ENCODE data around the gene TMEM50A. TPM values are rescaled to one million over a fixed set of nuclear protein-coding genes. Genes with fewer than 3 reads are reported as not detected.
"Not testable (repeated sequence)": the region's sequence is repeated elsewhere in the genome, so short reads cannot be mapped to it uniquely, and the experiment has no call there.

The TMEM50A gene
- total RNA-seq, 2 experiments from 2014 or later = 89.9 to 101 TPM

DNA sequence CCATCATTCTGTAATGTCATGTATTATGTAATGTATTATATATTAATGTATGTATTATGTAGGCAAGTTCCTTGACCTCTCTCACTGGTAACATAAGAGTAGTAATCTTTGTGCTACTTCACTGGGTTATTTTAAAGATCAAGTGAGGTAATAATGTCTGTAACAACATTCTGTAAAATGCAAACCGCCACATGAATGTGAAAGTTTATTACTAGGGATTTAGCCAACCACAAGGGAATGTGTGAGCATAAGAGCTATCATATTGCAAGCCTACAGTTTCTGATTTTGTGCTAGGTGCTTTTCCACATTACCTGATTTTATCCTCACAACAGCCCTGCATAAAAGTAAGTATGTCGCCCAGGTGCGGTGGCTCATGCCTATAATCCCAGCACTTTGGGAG lies 13.7 kb upstream of the TMEM50A start:
- H3K4me1 Mint-ChIP-seq, H3K4me3 Mint-ChIP-seq, H3K27me3 Mint-ChIP-seq, H3K27ac Mint-ChIP-seq, H3K9me3 Mint-ChIP-seq, H3K36me3 Mint-ChIP-seq, DNase-seq: not testable (repeated sequence)

DNA sequence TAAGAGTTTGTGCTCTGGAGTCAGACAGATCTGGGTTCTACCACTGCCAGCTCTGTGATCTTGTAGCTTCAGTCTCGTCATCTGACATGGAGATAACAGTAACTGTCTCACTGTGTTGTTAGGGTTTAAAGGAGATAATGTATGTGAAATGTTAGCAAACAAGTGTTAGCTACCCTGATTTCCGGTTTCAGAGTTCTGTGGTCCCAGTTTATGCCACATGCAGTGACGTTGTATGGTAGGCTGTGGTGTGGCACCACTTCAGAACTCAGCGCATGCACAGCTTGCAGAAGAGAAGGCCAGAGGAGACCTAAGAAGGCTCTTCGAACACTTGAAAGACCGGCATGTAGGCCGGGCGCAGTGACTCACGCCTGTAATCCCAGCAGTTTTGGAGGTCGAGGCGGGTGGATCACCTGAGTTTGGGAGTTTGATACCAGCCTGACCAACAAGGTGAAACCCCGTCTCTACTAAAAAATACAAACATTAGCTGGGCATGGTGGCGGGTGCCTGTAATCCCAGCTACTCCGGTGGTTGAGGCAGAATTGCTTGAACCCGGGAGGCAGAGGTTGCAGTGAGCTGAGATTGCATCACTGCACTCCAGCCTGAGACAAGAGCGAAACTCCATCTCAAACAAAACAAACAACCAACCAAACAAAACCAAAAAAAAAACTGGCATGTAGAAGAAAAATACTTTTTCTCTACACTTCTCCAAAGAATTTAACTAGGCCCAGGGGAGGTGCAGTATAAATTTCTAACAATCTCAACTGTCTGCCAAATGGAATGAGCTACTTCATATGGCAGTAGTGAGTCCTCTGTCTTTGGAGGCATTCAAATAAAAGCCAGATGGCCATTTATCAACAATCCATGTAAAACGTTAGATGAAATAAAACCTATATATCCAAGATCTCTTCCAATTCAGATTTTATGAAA lies 10.0 kb upstream of the TMEM50A start:
- not testable (repeated sequence) for H3K4me1 Mint-ChIP-seq, H3K27me3 Mint-ChIP-seq, H3K9me3 Mint-ChIP-seq, DNase-seq, H3K4me3 Mint-ChIP-seq, H3K36me3 Mint-ChIP-seq, H3K27ac Mint-ChIP-seq

DNA sequence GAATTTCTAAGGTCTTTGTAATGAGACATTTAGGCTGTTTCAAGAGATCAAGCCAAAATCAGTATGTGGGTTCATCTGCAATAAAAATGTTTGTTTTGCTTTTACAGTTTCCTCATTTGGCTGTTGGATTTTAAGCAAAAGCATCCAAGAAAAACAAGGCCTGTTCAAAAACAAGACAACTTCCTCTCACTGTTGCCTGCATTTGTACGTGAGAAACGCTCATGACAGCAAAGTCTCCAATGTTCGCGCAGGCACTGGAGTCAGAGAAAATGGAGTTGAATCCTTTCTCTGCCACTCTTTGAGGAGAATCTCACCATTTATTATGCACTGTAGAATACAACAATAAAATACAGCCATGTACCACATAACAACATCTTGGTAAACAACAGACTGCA lies 9.3 kb upstream of the TMEM50A start:
- not testable (repeated sequence) for H3K27ac Mint-ChIP-seq, H3K4me3 Mint-ChIP-seq, H3K4me1 Mint-ChIP-seq, DNase-seq, H3K9me3 Mint-ChIP-seq, H3K27me3 Mint-ChIP-seq, H3K36me3 Mint-ChIP-seq

DNA sequence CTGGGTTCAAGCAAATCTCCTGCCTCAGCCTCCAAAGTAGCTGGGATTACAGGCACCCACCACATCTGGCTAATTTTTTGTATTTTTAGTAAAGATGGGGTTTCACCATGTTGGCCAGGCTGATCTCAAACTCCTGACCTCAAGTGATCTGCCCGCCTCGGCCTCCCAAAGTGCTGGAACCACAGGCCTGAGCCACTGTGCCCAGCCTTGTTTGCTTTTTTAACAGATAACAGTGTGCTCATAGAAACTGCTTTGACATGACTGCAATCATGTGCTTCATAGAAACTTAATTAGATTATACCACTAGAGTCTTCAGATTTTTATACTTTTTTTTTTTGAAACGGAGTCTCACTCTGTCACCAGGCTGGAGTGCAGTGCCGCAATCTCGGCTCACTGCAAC lies 8.8 kb upstream of the TMEM50A start:
- not testable (repeated sequence) for H3K9me3 Mint-ChIP-seq, H3K36me3 Mint-ChIP-seq, H3K27ac Mint-ChIP-seq, H3K4me1 Mint-ChIP-seq, H3K4me3 Mint-ChIP-seq, DNase-seq, H3K27me3 Mint-ChIP-seq

DNA sequence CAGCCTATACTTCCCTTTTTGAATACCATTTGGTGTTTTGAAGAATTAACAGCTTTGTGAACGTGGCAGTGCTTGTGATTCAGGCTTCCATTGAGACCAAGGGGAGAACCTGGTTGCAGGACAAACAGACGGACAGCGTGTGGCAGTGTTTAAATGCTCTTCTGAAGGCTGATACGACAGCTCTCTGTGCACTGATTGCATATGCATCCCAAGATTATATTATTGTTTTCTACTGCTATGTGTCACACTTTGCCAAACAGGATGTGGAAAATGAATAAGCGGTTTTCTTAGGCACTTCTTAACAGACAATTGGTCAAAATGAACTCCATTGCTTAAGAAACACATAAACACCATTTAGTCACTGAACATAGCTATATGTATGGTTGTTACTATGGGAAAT lies 8.2 kb upstream of the TMEM50A start:
- H3K9me3 Mint-ChIP-seq, H3K4me3 Mint-ChIP-seq, H3K4me1 Mint-ChIP-seq, DNase-seq, H3K27me3 Mint-ChIP-seq, H3K36me3 Mint-ChIP-seq: not testable (repeated sequence)
- peak overlapping the region; percentile 25 for H3K27ac Mint-ChIP-seq

DNA sequence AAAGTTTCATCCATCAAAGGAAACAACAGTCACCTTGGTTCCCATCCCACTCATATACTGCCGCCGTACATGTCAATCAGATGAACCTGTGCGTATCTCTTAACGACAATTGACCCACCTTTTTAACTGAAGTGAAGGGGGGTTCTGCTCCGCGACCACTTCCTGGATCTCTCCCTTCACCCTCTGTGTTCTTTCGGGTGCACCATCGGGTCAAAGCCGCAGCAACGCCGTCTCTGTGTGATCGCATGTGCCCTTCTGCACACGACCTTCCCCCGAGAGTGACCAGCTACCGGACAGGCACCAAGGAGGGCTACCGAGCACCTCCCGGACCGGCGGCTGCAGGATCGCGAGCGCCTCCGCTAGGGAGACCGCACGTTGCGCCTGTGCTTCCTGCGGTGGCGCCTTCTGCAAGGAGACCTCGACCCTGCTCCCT lies 1.2 kb upstream of the TMEM50A start:
- peaks cover 12% of the 10 kb centered on the region for H3K36me3 Mint-ChIP-seq

DNA sequence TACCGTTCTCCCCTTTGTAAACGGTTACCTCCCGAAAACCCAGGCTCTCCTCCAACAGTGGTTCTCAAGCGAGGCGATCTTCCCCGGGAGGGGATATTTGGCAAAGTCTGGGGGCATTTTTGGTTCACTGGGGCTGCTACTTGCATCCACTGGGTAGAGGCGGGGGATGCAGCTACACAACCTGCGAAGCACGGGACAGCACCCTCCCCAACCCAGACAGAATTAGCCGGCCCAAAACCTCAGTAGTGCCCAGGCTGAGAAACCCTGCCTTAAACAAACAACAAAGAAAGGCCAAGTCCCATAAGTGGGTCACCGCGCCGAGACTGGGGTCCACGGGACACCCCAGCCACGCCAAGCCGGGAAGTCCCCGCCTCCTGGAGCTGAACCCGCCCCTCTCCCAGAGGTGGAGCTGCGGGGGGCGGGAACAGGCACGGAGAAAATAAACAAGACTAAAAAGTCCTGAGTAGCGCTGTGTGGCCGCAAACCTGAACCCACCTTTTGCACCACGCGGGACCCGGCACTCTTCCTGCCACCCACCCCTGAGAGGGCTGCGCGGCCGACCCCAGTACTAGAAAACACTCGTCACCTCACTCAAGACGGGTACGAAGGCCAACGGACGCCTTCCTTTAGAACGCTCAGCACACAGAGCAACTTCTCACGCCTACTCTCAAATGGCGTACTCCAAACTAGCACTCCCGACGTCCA lies 499 bp upstream of the TMEM50A start:
- Mint-ChIP-seq H3K27ac (peak overlapping the region; percentile 94), H3K4me3 (peak overlapping the region; percentile 93), H3K36me3 (peaks cover 12% of the 10 kb centered on the region), H3K4me1 (peaks cover 27% of the 10 kb centered on the region)
- H3K9me3 Mint-ChIP-seq, H3K27me3 Mint-ChIP-seq, DNase-seq: not testable (repeated sequence)

More for the DNA sequence above, 1.2 kb upstream of the TMEM50A start:
- peaks cover 26% of the 10 kb centered on the region for H3K4me1 Mint-ChIP-seq
- H3K9me3 Mint-ChIP-seq, H3K27me3 Mint-ChIP-seq: not testable (repeated sequence)
- H3K27ac Mint-ChIP-seq = peak overlapping the region; percentile 83
- H3K4me3 Mint-ChIP-seq = peak overlapping the region; percentile 87
- peak; percentile 36 for DNase-seq

DNA sequence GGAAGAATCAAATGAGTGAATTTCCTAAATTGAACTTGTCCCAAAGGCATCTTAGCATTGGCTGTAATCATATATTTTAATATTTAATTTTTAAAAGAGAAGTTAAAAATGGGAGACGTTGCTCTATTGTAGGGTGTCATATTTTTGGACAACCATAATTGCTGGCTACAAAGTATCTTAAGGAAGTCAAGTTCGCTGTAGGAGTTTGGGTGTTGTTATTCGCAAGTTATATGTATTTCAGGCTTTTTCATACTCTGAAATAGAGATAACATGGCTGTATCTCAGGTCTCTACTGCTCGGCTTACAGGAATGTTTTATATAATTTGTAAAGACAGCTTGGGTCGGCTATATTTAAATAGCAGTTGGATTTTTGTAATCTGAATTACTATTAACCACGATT lies 852 bp downstream of the TMEM50A start:
- Mint-ChIP-seq H3K36me3 (peaks cover 12% of the 10 kb centered on the region), H3K4me1 (peaks cover 24% of the 10 kb centered on the region), H3K27ac (peak overlapping the region; percentile 94), H3K9me3 (no peaks in the 10 kb centered on the region), H3K27me3 (no peaks in the 10 kb centered on the region), H3K4me3 (peak overlapping the region; percentile 93)
- DNase-seq = no peak

DNA sequence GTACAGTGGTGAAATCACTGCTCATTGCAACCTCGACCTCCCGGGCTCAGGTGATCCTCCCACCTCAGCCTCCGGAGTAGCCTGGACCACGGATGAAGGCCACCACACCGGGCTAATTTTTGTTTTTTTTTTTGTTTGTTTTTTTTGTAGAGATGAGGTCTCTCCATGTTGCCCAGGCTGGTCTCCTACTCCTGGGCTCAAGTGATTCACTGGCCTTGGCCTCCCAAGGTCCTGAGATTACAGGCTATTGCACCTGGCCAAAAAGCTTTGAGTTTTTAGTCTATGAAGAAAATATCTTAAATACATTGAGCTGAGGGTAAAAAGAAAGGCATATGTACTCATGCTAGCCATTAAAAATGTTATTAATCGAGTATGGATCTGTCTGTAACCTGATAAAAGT lies 3.6 kb downstream of the TMEM50A start:
- no peaks in the 10 kb centered on the region for H3K9me3 Mint-ChIP-seq
- H3K27ac Mint-ChIP-seq = no peak overlapping the region

DNA sequence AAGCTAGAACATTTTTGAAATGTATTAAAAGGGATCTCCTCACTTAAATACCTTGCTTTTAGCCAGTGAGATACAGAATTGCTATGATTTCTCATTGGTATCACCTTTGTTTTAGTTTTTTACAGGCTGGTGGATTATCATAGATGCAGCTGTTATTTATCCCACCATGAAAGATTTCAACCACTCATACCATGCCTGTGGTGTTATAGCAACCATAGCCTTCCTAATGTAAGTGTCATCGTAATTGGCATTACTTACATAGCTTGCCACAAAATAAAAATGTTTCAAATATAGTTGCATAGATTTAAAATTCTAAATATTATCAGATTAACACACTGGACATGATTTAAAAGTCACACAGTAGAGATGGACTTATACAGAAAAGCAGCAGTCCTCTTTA lies 4.7 kb downstream of the TMEM50A start:
- Mint-ChIP-seq H3K9me3 (no peaks in the 10 kb centered on the region), H3K4me3 (no peak overlapping the region), H3K27ac (no peak overlapping the region), H3K36me3 (peaks cover 12% of the 10 kb centered on the region), H3K27me3 (no peaks in the 10 kb centered on the region), H3K4me1 (peaks cover 26% of the 10 kb centered on the region)
- no peak for DNase-seq

More for the DNA sequence above, 3.6 kb downstream of the TMEM50A start:
- no peaks in the 10 kb centered on the region for H3K27me3 Mint-ChIP-seq
- peaks cover 12% of the 10 kb centered on the region for H3K36me3 Mint-ChIP-seq
- peaks cover 24% of the 10 kb centered on the region for H3K4me1 Mint-ChIP-seq
- no peak for DNase-seq
- H3K4me3 Mint-ChIP-seq = no peak overlapping the region

DNA sequence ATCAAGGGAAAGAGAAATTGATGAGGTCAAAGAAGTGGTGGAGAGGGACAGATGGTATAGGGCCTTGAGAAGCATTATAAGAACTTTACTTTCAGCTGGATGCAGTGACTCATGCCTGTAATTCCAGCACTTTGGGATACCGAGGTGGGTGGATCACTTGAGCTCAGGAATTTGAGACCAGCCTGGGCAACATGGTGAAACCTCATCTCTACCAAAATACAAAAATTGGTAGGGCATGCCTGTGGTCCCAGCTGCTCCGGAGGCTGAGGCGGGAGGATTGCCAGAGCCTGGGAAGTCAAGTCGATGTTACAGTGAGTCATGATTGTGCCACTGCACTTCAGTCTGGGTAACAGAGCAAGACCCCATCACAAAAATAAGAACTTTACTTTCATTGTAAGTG lies 5.7 kb downstream of the TMEM50A start:
- no peak for DNase-seq
- Mint-ChIP-seq H3K27ac (peak overlapping the region; percentile 21), H3K27me3 (no peaks in the 10 kb centered on the region), H3K4me3 (no peak overlapping the region), H3K9me3 (no peaks in the 10 kb centered on the region), H3K4me1 (peaks cover 28% of the 10 kb centered on the region), H3K36me3 (peaks cover 14% of the 10 kb centered on the region)

DNA sequence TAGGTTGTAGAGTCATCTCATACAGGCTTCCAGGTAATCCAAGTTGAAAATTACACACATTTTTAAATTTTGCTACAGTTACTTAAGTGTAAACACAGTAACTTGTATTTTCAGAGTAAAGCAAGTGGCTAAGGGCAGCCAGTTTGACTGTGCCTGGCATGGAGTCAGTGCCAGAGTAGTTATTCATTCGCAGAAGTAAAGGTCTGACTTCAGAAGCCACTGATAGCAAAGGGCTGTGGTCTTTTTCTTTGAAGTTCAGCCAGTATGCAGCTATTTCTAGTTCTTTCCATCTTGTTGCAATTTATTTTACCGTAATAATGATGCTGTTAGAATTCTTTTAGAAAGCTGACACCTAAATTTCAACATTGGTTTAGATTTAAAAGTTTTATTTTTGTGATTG lies 9.4 kb downstream of the TMEM50A start:
- Mint-ChIP-seq H3K4me1 (peaks cover 3% of the 10 kb centered on the region), H3K9me3 (no peaks in the 10 kb centered on the region), H3K27me3 (no peaks in the 10 kb centered on the region), H3K36me3 (peaks cover 14% of the 10 kb centered on the region), H3K27ac (no peak overlapping the region), H3K4me3 (no peak overlapping the region)
- DNase-seq = no peak

DNA sequence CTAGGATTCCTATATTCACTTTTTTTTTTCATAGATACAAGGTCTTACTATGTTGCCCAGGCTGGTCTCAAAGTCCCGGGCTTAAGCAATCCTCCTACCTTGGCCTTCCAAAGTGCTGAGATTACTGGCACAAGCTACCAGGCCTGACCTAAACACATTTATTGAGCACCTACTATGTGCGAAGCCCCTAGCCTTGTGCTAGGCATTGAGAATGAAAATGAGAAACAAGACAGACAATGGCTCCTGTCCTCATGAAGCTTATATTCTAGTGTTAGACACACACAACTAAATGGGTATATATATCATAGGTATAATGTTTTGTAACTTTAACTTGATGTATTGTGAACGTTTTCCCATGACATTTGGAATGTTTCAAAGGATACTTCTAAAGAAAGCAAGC lies 11.5 kb downstream of the TMEM50A start:
- no peak for DNase-seq
- H3K9me3 Mint-ChIP-seq = no peaks in the 10 kb centered on the region
- no peak overlapping the region for H3K27ac Mint-ChIP-seq
- peaks cover 13% of the 10 kb centered on the region for H3K36me3 Mint-ChIP-seq
- peaks cover 3% of the 10 kb centered on the region for H3K4me1 Mint-ChIP-seq
- no peak overlapping the region for H3K4me3 Mint-ChIP-seq
- H3K27me3 Mint-ChIP-seq = no peaks in the 10 kb centered on the region

DNA sequence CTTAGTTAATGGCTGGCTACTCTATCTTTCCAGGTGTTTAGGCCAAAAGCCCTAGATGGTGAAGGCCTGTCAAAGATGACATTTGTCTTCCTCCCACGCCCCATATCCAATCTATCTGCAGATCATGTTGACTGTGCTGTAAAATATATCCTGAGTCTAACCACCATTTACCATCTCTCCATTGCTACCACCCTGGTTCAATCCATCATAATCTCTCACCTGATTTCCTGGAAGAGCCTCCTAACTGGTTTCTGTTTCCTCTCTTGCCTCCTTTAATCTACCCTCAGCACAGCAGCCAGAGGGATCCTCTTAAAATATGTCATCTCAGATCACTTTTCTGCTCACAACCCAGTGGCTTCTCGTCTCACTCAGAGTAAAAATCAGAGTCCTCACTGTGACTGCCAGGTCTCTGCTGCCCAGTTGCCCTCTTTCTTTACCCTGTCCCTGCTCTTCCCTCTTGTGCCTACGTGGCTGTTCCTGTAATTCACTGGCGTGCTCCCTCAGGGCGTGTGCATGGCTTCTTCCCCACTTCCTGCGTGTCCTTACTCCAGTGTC lies 17.8 kb downstream of the TMEM50A start:
- H3K4me1 Mint-ChIP-seq = peaks cover 30% of the 10 kb centered on the region
- DNase-seq = peak; percentile 5
- H3K4me3 Mint-ChIP-seq = peak overlapping the region; percentile 9
- peaks cover 24% of the 10 kb centered on the region for H3K36me3 Mint-ChIP-seq
- peak overlapping the region; percentile 88 for H3K27ac Mint-ChIP-seq
- H3K27me3 Mint-ChIP-seq = no peaks in the 10 kb centered on the region
- no peaks in the 10 kb centered on the region for H3K9me3 Mint-ChIP-seq

DNA sequence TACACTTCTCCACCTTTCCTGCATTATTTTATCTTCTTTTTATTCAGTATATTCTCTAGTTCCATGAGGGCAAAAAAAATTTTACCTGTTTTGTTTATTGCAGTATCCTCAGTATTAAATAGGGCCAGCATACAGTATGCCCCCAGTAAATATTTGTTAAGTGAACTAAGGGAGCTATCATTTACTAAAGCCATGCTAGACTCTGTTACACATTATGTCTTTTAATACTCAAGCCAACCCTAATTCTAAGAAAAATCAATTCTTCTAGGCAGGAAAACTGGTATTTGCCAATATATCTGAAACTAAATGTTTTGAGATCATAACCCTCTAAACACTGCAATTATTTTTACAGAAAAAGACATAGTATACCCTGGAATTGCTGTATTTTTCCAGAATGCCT lies 18.3 kb downstream of the TMEM50A start:
- Mint-ChIP-seq H3K27me3 (no peaks in the 10 kb centered on the region), H3K4me1 (peaks cover 35% of the 10 kb centered on the region), H3K9me3 (no peaks in the 10 kb centered on the region), H3K27ac (peak overlapping the region; percentile 88), H3K4me3 (peak overlapping the region; percentile 3), H3K36me3 (peaks cover 27% of the 10 kb centered on the region)
- no peak for DNase-seq

All from activated naive CD8-positive, alpha-beta T cell treated with anti-CD3 and anti-CD28 coated beads for 36 hours (primary cell).